Testis (tissue), 2 donors: ENCODE data around the gene GAB2.

Source experiments
- CTCF ChIP-seq, 3 experiments: fragments of 450-650 bp in 2 of 3; fragments of 200-600 bp in 1 of 3; sonication (generic) in 1 of 3; IDR thresholded peaks; one replicate each; pipeline ENCODE4 v1.5.1; 2016 to 2019; ENCODE audit warnings: antibody characterized with exemption in 3 of 3, mild to moderate bottlenecking in 2 of 3, moderate library complexity in 1 of 3
- POLR2A ChIP-seq: fragments of 450-650 bp; IDR thresholded peaks from one replicate; pipeline ENCODE4 v1.6.1; 2017; ENCODE audit warnings: antibody characterized with exemption, mild to moderate bottlenecking, moderate library complexity

DNA sequence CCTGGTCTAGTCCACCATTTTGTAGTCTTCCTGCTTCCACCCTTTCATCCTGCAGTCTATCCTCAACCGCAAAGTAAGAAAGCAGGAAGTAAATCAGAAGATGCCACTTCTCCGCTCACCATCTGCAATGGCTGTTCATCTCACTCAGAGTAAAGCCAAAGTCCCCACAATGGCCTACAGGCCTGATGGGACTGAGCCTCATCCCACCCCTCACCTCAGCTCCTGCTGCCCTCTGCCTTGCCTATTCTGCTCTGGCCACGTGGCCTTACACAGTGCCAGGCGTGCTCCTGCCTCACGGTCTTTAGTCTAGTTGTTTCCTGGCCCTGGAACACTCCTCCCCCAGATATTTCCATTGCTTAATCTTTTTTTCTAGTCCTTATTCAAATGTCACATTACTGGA is 133.4 kb downstream of the GAB2 start:
- TF ChIP-seq CTCF (IDR thresholded peaks at IDR 0.05), result no peak
- no peak for TF ChIP-seq POLR2A
